Activated CD4-positive, CD25-positive, alpha-beta regulatory T cell treated with anti-CD3 and anti-CD28 coated beads, Interleukin-2, amount 50 U/mL, for 16 hours (primary cell): Measurements from ENCODE around the gene SUSD2.
"Not testable (repeated sequence)": the region's sequence is repeated elsewhere in the genome, so short reads cannot be mapped to it uniquely, and the experiment has no call there.

Experiments used
- DNase-seq: peaks from one replicate; pipeline ENCODE4 v3.0.0-alpha.2; 2020; ENCODE audit warnings: low read depth, low spot score

SUSD2 gene

DNA sequence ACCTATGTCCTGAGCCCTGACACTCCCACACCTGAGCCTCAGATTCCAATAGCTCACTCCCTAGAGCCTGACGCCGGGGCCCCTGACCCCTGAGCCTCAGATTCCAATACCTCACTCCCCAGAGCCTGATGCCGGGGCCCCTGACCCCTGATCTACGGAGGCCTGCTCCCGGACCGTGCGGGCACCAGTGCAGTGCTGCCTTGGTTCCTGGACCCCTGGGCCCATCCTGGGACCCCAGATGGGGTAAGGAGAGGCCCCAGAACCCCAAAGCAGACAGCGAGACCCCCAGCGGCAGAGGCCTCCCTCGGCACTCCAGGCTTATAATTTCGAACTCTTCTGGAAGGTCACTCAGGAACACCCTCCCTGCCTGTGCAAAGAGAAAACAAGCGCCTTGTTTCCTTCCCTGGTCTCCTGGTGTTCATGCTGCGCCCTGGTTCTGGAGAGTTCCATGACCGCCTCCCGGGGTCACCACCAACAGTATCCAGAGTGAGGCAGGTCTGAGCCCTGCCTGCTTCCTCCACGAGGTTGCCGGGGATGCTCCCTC lies 7.5 kb downstream of the SUSD2 start:
- DNase-seq, result no peak

DNA sequence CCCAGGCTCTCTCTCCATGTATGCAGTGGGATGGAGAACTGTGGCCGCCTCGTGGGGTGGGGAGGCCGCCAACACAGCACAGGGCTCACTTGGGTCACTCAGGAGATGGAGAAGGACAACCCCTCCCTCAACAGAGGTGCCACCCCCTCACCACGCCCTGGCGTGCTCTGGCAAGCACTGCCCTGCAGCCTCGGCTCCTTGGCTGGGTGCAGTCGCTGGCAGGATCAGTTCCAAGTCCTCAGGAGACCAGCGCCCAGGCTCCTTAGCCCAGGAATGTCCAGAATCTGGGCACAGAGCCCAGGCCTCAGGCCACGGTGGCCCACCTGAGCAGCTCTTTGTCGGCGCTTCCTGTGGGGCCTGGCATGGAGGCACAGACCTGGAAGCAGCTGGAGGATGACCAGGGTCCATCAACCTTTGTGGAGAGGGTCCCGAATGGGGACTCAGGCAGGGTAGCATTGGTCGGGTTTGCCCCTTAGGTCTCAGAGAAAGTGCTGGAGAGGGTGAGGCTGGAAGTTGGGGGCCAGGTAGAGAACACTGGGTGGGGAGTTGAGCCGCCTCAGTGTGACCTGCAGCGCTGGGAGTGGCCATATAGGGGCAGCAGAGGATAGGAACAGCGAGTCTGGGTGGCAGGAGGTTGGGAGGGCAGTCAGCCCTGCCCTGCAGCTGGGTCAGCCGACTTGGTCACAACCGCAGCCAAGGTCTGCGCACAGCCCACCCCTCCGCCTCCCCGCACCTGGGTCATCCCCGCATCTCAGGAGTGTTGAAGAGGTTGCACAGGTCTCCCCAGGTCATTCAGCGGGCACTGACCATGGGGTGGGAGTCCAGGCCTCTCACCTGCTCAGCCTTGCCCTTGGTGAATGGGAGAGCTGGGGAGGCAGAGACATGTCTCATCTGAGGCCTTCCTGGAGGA lies 8.2 kb downstream of the SUSD2 start:
- DNase-seq, result no peak

DNA sequence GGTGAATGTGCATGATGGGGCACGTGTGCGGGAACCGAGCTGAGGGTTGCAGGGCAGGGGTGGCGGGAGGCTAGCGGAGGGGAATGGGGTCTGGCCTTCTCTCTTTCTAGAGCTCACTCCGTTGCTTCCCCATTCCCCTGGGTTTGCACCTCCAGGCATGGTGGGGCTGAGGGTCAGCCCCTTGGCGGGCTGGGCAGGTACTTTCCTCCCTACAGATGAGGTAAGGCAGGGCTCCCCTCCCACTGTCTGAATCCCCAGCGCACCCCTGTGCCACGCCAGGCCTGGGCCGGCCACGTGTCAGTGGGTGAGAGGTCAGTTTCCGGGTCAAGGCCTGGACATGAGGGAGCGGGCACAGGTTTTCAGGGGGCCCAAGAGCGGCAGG lies 8.9 kb downstream of the SUSD2 start:
- no peak for DNase-seq

DNA sequence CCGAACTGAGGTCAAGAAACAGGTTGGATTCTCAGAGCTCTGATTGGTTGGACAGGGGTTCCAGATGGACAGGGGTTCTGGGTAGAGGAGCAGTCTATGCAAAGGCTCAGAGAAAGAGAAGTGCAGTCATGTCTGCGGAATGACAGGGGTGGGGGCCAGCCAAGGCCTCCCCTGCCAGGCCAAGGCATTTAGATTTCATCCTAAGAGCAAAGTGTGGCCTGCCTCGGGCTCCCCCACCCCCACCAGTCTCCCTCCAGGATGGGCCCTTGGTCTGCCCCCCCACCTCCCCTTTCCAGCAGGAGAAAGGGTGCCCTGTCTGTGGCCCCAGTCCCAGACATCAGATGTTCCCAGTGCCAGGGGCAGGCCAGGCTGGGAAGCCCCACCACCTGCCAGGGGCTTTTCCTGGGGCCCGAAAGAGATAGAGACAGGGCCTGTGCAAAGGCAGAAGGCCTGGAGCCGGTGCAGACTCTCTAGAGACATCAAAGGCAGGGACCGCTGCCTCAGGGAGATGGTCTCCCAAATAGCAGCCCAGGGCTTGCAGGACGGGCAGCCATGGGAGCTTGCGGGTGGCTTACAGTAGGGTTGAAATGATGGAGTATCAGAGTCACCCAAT lies 9.4 kb downstream of the SUSD2 start:
- no peak for DNase-seq

DNA sequence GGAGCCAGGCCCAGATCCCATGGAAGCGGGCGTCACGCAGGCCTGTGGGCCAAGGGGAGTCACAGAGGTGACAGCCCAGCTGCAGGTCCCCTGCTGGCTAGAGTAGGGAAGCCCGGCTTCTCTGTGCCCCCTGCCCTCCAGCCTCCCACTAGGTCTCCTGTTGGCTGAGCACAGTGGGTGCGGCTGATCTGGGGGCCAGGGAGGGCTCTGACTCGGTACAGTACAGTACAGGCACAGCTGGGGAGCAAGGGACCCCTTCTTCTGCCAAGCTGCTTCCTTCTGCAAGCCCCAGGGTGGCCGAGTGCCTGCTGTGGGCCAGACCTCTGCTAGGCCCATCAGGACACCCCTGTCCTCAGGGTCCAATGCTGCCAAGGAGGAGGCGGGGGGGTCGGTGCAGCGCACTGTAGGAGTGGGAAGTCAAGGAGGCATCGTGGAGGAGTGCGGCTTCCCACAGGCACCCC lies 10.1 kb downstream of the SUSD2 start:
- DNase-seq, result no peak

DNA sequence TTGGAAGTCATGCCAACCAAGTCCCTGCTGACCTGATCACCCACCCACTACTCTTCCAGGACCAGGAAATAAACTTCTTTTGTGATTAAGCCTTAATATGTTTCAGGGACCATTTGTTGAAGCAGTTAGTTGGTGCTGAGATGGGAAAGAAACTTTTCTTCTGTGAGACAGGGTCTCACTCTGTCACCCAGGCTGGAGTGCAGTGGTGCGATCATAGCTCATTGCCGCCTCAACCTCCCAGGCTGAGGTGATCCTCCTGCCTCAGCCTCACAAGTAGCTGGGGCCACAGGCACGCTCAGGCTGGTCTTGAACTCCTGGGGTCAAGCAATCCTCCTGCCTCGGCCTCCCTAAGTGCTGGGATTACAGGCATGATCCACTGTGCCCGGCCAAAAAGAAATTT lies 10.6 kb downstream of the SUSD2 start:
- DNase-seq, result no peak

DNA sequence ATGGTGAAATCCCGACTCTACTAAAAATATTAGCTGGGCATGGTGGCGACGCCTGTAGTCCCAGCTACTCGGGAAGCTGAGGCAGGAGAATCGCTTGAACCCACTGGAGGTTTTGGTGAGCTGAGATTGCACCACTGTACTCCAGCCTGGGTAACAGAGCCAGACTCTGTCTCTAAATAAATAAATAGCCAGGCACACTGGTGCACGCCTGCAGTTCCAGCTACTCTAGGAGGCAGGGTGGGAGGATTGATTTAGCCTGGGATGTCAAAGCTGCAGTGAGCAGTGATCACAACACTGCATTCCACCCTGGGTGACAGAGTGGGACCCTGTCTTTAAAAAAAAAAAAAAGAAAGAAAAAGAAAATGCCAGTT lies 17.4 kb downstream of the SUSD2 start:
- DNase-seq, result no peak

DNA sequence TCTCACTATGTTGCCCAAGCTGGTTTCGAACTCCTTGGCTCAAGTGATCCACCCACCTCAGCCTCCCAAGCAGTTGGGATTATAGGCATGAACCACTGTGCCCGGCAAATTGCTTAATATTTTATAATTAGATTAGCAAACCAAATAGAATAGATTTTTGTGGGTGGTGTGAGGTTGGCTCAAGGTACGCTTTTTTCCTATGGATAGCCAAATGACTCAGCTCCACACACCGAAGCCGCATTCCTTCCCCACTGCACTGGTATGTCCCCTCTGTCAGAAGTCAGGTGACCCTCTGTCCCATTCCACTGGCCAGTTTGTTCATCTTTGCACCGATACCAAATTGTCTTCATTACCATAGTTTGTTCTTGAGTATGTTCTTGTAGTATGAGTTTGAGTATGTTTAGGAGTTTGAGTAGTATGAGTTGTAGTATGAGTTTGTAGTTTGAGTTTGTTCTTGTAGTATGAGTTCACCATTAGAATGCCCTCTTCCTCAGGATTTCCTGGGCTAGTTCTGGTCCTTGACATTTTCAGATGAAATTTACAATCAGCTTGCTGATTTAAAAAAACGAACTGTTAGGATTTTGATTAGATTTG lies 19.4 kb downstream of the SUSD2 start:
- DNase-seq, result no peak

DNA sequence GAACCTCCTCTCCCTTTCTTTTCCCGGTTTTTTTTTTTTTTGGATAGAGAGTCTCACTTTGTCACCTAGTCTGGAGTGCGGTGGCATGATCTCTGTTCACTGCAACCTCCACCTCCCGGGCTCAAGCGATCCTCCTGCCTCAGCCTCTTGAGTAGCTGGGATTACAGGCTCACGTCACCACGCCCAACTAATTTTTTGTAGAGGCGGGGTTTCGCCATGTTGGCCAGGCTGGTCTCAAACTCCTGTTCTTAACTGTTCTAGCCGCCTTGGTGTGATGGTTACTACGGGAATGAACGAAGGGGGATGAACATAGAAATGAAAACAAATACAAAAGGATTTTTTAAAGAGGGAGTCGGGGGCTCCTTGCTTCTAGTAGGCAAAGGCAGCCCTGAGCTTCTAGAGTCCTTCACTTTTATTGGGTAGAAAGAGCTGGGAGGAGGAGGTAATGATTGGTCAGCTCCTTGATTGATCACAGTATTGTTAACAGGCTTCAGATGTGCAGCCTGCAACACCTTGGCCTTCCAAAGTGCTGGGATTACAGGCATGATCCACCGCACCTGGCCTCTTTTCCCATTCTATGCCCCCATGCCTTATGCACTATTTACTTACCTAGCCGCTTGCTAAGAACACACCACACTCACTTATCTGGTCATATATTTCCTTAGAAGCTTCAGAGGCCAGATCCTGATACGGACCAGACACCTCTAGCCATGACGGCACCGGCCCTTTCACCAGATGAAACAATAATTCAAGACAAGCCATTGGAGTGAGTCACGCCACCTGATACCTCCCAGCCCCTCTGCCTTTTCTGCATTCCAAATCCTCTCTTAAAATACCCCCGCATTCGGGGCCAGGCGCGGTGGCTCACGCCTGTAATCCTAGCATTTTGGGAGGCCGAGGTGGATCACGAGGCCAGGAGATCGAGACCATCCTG lies 20.7 kb downstream of the SUSD2 start:
- DNase-seq, result no peak

DNA sequence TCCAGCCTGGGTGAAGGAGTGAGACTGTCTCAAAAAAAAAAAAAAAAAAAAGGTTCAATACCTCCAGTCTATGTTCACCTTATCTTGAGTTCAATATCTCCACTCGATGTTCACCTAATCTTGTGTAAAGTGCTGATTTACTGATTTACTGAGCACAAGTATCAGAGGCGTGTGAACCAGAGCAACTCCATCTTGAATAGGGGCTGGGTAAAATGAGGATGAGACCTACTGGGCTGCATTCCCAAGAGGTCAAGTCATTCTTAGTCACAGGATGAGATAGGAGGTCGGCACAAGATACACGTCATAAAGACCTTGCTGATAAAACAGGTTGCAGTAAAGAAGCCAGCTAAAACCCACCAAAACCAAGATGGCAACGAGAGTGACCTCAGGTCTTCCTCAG lies 22.6 kb downstream of the SUSD2 start:
- DNase-seq, result not testable (repeated sequence)

DNA sequence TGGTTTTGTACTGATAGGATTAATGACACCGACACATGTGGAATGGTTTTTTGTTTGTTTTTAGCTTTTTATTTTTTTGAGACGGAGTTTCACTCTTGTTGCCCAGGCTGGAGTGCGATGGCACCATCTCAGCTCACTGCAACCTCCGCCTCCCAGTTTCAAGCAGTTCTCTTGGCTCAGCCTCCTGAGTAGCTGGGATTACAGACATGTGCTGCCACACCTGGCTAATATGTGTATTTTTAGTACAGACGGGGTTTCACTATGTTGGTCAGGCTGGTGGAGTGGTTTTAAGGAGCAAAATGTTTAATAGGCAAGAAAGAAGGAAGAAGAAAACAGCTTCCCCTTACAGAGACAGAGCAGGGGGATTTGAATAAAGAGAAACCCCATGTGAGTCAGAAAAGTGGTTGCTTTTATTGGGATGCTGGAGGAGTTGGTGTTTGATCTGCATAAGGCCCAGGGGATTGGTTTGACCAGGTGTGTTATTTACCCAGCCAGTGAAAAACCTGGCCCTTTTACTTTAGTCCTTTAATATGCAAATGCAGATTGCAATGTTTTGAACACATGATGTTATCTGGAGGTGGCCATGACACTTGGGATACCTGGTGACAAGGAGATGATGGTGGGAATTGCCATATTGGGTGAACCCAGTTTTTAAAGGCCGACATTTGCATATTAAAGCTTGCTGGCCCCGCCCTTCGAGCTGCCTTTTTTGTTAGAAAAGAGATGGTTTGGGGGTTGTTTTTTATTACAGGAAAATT lies 24.3 kb downstream of the SUSD2 start:
- DNase-seq, result no peak

DNA sequence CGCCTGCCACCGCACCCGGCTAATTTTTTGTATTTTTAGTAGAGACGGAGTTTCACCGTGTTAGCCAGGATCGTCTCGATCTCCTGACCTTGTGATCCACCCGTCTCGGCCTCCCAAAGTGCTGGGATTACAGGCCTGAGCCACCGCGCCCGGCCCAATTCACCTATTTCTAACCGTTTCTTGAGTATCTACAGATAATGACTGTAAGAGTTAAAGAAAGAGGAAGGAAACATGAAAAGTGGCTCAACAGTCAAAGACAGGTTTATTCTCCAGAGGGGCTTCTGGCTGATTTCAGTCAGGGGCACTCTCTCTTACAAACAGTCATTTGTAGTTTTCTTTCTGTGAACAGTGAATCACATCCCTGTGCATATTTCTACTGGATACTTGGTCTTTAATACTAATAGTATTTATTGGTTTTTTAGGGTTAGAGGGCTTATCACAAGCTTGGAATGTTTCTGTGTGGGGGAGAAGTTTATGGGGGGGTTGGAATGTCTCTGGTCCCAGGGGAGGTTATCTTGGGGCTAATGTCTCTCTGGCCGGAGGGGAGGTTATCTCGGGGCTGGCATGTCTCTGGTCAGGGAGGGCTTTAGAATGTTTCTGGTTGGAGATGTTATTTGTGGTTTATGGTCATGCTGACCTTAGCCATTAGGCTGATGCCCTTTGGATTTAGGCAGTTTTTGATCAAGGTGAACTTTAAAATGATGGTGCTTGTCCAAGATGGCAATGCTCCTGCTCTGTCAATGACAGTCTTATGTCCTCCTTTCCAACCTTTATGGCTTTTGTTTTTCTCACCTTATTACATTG lies 25.4 kb downstream of the SUSD2 start:
- DNase-seq, result not testable (repeated sequence)

DNA sequence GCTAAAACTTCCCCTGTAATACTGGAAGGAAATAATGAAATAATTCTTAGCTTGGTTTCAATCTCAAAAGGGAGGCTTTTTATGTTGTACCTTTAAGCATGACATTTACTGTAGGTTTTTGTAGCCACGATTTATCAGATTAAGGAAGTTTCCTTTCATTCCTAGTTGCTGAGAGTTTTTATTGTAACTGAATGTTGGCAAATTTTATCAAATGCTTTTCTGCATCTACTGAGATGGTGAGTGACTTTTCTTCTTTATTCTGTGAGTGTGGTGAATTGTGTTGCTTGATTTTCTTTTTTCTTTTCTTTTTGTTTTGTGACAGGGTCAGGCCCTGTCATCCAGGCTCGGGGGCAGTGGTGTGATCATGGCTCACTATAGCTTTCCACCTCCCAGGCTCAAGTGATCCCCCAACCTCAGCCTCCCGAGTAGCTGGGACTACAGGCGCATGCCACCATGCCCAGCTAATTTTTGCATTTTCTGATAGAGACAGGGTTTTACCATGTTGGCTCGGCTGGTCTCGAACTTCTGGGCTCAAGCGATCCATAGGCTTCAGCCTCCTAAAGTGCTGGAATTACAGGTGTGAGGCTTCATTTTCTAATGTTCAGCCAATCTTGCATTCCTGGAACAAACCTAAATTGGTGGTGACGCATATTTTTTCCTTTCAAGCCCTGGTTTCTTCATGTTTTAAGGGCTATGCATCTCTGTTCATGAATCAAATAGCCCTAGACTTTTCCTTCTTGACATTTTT lies 26.2 kb downstream of the SUSD2 start:
- no peak for DNase-seq

DNA sequence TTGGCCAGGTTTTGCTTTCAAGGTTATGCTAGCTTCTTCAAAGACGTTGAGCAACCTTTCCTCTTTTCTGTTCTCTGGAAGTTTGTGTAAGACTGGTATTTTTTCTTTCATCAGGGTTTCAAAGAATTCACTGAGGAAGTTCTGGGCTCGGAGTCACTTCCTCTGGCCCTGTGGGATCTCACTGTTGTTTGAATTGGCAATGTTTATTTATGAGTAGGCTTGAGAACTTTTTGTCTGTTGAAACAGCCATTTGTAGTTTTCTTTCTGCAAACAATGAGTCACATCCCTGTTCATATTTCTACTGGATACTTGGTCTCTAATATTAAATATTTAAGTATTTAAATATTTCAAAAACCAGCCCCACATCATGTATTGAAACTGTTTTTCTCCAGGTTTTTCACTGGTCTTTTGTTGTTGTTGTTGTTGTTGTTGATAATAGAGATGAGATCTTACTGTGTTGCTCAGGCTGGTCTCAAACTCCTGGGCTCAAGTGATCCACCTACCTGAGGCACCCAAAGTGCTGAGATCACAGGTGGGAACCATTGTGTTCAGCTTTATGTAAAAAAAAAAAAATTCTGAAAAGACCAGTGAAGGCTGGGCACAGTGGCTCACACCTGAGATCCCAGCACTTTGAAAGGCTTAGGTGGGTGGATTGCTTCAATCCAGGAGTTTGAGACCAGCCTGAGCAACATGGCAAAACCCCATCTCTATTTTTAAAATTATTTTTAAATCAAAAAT lies 26.9 kb downstream of the SUSD2 start:
- DNase-seq, result no peak

DNA sequence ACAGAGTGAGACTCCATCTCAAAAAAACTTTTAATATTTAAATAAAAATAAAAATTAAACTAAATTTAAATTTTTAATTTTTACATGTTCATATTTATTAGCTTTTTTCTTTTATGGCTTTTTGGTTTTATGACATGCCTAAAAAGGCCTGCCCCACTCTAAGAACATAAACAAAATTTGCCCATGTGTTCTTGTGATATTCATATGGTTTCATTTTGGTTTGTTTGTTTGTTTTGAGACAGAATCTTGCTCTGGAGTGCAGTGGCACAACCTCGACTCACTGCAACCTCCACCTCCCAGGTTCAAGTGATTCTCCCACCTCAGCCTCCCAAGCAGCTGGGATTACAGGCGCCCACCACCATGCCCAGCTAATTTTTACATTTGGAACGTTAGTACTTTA lies 27.7 kb downstream of the SUSD2 start:
- no peak for DNase-seq

DNA sequence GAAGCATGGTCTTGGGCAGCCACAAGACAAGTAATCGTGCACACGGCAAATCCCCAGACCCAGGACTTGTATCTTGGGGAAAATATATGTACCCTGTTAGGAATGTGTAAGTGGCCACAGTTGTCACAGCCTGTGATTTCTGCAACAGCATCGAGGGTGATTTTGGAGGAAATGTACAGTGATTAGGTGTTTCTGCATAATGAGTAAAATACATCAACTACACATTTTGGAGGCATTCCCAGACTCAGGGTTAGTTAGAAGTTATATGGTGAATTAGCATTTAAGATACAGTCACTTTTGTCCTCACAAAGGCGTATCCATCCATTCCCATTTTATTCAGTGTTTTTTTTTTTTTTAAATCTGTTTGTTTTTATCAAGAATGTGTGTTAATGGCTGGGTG lies 28.4 kb downstream of the SUSD2 start:
- DNase-seq, result no peak

DNA sequence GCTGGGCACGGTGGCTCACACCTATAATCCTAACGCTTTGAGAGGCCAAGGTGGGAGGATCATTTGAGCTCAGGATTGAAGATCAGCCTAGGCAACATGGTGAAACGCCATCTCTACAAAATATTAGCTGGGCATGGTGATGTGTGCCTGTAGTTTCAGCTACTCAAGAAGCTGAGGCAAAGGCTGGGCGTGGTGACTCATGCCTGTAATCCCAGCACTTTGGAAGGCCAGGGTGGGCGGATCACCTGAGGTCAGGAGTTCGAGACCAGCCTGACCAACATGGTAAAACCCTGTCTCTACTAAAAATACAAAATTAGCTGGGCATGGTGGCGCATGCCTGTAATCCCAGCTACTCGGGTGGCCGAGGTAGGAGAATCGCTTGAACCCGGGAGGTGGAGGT lies 29.1 kb downstream of the SUSD2 start:
- not testable (repeated sequence) for DNase-seq

DNA sequence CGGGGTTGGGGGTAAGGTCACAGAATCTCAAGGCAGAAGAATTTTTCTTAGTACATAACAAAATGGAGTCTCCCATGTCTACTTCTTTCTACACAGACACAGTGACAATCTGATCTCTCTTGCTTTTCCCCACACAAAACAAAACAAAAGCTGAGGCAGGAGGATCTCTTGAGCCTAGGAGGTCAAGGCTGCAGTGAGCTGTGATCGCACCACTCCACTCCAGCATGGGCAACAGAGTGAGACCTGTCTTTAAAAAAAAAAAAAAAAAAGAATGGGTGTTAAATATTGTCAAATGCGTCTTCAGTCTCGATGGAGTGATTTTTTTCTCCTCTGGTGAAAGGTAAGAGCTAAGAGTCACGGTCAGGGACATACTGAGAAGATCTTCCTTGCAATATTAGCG lies 30.4 kb downstream of the SUSD2 start:
- DNase-seq, result not testable (repeated sequence)
